Putamen (tissue), 1 donor: ENCODE measurements around the gene TMEM179.

Source experiments
- DNase-seq: peaks from one replicate; pipeline ENCODE4 v3.0.0-alpha.2; 2016; ENCODE audit warnings: low spot score

TMEM179 gene

GRCh38 chr14:104555430-104556255 is 48.9 kb downstream of the TMEM179 start:
- DNase-seq = no peak

- no peak for DNase-seq
Observed at GRCh38 chr14:104554608-104555429, 49.8 kb downstream of the TMEM179 start.

DNA sequence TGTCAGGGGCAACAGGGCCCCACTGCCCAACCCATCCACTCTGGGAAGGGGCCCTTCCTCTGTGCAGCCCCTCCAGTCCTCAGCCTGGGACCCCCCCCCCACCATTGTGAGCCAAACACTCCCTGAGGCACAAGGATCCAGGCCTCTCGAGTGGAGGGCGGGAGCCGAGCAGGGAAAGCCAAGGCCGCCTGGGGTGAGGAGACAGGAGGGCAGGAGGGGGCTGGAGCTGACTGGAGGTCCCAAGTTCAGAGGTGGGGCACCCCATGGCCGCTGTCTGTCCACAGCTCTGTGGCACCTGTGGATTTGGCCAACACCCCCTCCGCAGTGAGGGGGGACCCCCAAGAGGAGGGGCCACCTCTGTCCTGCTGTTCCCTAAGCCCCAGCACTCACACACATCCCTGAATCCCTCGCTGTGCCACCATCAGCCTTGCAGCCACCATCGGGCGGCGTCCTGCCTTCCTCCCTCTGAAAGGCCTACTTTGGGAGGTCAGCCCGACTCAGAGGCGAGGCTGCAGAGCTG is 50.4 kb downstream of the TMEM179 start:
- DNase-seq = no peak

DNA sequence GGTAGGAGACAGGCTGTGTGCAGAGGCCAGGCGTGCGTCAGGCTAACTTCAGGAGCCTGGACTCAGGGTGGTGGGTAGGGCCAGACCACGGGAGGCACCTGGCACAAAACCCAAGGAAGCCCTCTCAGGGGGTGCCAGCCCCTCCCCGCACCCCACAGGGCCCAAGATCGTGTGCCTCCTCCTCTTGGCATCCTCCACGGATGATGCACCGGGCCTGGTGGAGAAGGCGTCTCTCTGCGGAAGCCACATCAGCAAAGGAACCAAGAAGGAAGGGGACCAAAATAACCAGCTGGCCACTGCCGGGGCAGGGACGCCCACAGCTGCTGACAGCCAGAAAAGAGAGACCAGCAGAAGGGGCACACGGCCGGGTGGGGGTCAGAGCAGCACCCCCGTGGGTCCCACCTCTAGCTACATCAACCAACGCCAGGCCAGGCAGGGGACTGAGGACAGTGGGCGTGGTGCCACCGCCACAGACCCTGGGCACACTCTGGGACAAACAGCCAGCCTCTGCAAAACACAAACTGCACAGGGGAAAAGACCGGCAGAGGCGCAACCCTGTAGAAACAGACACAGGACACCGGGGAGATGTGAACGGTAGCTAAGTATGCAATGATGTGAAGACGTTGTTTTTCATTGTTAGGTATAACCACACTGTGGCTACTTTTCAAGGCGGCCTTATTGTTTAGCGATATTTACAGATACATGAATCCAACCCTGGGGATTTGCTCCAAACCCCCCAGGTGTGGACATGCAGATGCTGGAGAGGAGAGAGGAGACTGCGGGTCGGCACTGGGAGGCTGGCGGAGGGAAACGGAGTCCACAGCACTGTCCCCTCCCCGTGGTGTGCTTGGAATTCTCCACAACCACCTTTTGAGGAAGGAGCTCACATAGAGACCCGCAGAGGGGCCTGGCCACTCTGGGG is 51.1 kb downstream of the TMEM179 start:
- DNase-seq = no peak

- no peak for DNase-seq
Observed at GRCh38 chr14:104552738-104553125, 51.8 kb downstream of the TMEM179 start.

DNA sequence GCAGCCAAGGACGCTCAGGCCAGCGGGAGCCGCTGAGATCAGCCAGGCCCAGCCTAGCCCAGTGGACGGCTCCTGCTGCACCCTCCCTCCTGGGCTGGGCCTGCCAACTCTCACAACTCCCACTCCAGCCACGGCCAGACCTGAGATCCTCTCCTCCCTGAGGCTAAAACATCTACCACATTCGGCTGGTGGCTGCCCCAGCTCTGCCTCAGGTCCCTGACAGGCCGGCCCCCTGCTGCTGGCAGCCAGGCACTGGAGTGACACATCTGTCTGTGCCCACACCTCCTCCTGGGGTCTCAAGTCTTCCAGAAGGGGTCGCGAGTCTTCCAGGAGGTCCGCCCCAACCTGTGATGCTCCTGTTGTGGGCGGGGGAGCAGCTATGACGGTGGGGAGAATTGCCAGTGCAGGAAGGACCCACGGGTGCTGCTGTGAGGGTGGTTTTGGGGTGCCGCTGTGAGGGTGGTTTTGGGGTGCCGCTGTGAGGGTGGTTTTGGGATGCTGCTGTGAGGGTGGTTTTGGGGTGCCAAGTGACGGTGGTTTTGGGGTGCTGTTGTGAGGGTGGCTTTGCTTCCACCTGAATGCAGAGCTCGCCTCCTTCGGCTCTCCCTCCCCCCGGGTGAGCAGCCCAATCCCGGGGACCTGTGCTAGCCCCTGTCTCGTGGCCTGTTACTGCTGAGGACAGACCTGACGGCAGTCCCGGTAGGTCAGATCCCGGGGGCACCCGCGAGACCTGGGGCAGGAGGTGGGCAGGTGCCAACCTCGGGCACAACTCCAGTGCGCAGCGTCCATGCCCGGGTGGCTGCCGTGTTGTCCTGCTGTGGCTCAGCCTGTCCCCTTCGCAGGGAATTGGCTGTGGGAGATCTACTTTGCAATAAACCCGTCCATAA is 52.5 kb downstream of the TMEM179 start:
- no peak for DNase-seq

GRCh38 chr14:104550861-104551728 is 53.5 kb downstream of the TMEM179 start:
- DNase-seq = no peak

GRCh38 chr14:104550340-104550860 is 54.2 kb downstream of the TMEM179 start:
- no peak for DNase-seq

DNA sequence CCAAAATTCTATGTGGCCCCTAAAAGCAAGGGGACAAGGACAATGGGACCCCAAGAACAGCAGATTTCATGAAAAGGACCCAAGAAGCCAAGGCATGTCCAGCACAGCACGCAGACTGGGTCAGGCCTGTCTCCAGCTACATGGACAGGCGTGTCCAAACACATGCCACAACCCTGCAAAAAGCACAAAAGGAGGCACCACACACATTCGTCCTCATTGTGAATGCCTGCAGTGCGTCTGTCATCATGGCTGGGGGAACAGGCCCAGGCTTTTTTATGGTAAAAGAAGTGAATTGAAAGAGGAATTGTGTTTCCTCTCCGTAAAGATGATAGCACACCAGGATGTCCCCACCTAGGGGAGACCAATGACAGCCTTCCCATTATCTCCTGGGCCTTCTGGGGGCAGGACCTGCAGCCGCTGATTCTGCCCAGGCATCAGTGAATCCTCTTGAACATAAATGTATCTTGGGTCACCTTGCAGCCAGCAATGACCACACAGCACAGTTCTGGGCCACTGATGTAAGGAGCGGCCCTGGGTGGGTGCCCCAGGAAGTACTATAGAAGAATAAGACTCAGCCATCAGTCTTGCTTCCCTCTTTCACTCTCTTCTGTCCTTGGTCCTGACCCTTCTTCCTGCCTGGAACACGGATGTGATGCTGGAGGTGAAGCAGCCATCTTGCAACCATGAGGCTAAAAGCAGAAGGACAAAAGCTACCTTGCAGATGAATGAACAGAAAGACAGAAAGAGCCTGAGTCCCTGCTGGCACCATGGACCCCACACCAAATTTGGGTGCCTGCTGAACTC is 54.8 kb downstream of the TMEM179 start:
- no peak for DNase-seq

DNA sequence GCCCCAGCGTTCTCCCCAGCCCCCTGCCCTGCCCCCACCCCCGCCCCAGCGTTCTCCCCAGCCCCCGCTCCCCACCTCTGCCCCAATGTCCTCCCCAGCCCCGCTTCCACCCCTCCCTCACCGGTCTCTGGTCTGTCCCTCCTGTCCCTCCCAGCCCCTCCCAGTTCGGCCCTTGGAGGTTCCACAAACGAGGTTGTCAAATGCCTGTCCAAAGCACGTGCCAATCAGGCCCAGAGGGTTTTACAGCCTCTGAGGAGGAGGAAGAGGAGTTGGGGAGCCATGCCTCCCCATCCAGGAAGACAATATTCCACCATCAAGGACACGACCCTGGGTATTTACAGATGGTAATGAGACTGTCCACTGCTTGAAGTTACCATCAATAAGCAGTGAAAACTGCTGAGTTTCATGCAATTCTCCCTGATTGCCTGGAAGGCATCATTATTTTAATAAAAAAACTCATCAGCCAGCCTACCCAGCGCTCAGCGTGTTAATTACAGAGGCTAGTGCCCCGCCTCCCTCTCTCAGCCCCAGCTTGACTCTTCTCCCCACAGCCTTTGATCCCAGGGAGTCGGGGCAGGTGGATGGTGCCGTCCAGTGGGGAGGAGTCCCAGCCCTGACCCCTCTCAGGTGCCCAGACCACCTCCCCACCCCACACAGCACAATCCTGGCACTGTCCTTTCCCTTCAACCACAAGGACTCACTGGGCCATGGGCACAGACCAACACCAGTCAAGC is 55.6 kb downstream of the TMEM179 start:
- no peak for DNase-seq

DNA sequence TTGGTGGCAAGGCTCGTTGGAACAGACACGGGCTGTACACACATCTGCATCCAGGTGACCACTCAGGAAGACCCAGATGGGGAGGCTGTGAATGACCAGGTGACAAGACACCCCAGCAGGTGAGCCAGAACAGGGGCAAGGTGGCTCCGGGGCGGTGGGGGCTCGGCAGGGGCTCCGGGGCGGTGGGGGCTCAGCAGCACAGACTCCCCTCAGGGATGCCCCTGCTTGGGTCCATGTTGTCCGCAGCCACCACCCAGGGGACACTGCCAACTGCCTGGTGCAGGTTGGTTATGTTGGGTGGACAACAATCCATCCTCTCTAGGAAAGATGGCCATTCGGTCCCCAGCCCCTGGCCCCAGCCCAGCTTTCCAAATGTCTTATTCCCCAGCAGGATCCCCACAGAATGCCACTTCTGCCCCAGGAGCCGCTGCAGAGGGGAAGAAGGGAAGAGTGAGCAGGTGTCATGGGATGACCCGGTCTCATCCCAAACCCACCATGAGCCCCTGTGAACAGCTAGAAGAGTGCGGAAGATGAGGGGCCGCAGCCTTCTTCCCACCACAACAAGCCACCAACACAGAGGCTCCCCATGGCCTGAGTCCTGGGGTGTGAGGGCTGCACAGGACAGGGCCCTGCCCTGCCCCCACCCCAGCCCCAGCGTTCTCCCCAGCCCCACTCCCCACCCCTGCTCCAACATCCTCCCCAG is 56.4 kb downstream of the TMEM179 start:
- no peak for DNase-seq

- DNase-seq = no peak
Observed at GRCh38 chr14:104547310-104547997, 57.1 kb downstream of the TMEM179 start.

- DNase-seq = no peak
Observed at GRCh38 chr14:104546591-104547309, 57.8 kb downstream of the TMEM179 start.

- DNase-seq = no peak
Observed at GRCh38 chr14:104545942-104546501, 58.5 kb downstream of the TMEM179 start.

GRCh38 chr14:104545151-104545941 is 59.2 kb downstream of the TMEM179 start:
- peak; percentile 33 for DNase-seq
